GM18505 (cell line): ENCODE data around the gene YTHDC2.
A peak's percentile ranks its signal among the peaks of the same experiment; 100 is the strongest.
"Not testable (repeated sequence)": the region's sequence is repeated elsewhere in the genome, so short reads cannot be mapped to it uniquely, and the experiment has no call there.

Experiments used
- ATAC-seq: cut with Tn5 transposase; IDR thresholded peaks from one replicate; pipeline ENCODE4 v1.9.1; 2021; ENCODE audit not compliant: unreplicated experiment
- POLR2A ChIP-seq: IDR thresholded peaks from 4 replicates; pipeline ENCODE4 v1.6.1; 2011; ENCODE audit warnings: borderline replicate concordance; ENCODE audit not compliant: insufficient read depth, insufficient read length; ENCODE audit errors: extremely low read depth

YTHDC2 gene

DNA sequence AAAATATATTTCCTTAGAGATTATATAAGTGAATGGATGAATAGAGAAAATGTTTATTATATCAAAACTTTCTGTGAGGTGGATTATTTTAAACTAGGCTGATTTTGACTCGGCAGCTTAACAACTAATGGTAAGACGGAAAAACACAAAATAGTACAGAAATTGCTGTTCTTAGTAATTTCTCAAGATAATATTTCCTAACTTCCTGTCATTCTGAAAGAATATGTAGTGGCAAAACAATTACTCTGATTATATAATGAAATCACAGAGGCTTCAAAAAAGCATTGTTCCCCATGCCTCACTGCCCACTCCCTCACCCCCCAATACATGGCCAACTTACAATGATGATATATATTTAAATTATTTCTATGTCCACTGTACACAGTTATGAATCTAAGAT is 85.4 kb downstream of the YTHDC2 start:
- TF ChIP-seq POLR2A: no peak
- no peak for ATAC-seq

DNA sequence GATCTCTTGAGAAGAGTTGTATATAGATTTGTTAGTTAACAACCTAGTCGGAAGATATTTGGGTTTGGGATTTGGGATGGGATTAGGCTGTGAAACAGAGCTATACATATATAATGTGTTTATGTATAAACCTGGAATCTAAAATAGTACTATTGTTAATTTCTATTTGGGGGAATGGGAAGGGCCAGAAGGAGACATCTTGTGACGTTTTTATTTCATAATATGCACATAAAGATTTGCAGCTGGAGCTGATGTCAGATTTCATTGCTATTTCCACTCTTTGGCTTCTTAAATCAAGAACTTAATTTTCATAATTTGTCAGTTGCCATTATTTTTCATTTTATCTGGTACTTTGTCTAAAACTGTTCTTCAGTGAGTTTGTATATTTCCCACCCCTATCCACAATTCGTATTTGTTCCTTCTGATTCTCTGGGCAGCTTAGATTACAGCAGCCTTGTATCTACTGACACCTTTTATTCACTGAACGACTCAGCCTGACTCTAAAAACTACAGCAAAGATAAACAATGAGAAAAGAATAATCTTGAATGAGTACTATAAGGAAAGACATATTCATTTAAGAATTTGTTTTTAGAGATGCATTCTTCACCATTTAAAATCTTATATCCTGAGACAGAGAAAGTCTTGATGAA is 86.9 kb downstream of the YTHDC2 start:
- no peak for ATAC-seq
- TF ChIP-seq POLR2A: no peak

DNA sequence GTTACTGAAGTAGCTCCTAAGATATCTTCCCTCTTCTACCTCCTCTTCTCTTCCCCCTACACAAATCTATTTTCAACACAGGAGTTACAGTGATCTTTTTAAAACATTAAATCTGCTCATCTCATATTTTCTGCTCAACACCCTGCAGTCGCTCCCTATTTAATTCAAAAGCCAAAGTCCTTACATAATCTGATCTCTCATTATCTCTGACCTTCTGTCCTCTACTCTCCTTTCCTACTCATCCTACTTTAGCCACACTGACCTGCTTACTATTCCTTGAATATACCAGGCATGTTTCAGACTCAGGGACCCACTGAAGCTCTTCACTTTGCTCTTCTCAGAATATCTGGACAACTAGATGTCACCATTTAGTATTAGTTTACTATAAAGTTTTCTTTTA is 87.9 kb downstream of the YTHDC2 start:
- no peak for TF ChIP-seq POLR2A
- no peak for ATAC-seq

DNA sequence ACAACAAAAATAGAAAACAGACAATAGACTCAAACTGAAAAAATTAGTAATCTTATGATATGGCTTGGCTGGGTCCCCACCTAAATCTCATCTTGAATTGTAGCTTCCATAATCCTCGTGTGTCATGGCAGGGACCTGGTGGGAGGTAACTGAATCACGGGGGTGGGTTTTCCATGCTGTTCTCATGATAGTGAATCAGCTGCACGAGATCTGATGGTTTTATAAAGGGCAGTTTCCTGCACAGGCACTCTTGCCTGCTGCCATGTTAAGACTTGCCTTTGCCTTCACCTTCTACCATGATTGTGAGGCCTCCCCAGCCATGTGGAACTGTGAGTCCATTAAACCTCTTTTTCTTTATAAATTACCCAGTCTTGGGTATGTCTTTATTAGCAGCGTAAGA is 89.8 kb downstream of the YTHDC2 start:
- not testable (repeated sequence) for ATAC-seq

DNA sequence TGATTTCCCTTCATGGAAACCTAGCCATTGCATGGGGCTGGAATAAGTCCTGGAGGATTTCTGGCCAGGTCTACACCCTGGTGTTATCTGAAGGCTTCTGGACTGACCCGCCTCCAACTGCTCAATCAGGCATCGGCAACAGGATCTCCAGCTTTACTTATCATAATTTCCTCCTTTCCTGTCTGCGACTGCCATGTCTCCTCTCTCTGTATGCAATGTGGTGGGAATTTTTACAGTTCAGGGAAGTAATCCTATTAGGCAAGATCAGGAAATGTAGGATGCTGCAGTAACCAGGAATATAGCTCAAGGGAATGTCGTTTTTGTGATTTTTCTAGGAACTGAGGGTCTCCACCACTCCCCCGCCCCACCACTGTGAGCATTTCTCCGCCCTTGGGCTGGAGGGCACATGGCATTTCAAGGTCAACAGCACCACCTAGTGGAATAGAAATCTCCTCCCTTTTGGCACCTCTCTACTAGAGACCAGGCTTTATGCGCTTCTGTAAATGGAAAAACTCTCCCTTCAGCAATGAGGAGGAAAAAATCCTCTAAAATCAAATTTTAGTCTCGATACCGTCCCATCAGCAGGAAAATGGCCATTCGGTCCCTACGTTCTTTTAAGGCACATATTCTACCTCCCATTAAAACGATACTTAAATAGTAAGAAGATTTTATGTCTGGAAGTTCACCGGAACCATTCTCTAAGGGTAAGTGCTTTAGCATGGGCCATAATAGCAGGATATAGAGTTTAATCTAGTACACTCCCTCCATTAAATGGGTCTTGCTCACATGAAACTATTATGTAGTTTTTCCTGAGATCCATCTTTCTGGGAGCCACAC is 93.0 kb downstream of the YTHDC2 start:
- ATAC-seq: peak; percentile 94

DNA sequence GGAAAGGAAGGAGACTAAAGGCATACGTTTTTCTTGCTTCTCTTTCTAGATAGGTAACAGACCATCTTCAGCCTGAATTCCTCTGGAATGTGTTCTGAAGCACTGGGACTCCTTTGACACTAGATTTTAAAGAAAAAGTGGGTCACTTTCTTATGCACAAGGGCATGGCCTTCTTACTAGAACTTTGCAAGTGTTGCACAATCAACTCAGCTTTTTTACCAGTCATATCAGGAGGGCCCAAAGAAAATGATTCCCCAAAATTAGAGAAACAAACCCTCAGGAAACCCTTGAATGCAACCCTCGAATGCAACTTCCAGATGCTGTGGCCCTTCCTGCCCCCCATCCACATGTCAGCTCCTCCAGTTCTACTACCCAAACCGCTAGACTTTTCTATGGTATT is 93.9 kb downstream of the YTHDC2 start:
- TF ChIP-seq POLR2A: no peak
- ATAC-seq: no peak

More for the DNA sequence above, 93.0 kb downstream of the YTHDC2 start:
- no peak for TF ChIP-seq POLR2A

- no peak for TF ChIP-seq POLR2A
- ATAC-seq: no peak
These were observed 94.7 kb downstream of the YTHDC2 start for GRCh38 chr5:113608113-113608596.

- TF ChIP-seq POLR2A: no peak
- ATAC-seq: peak; percentile 69
These were observed 98.6 kb downstream of the YTHDC2 start for GRCh38 chr5:113612060-113612496.

- ATAC-seq: no peak
These were observed 100.7 kb downstream of the YTHDC2 start for GRCh38 chr5:113614191-113614590.

GRCh38 chr5:113615708-113616107 is 102.2 kb downstream of the YTHDC2 start:
- no peak for TF ChIP-seq POLR2A
- no peak for ATAC-seq

More at GRCh38 chr5:113614191-113614590, 100.7 kb downstream of the YTHDC2 start:
- TF ChIP-seq POLR2A: no peak

- TF ChIP-seq POLR2A: no peak
- no peak for ATAC-seq
These were observed 103.8 kb downstream of the YTHDC2 start for GRCh38 chr5:113617191-113617796.

- TF ChIP-seq POLR2A: no peak
- ATAC-seq: no peak
These were observed 119.5 kb downstream of the YTHDC2 start for GRCh38 chr5:113632996-113633395.

DNA sequence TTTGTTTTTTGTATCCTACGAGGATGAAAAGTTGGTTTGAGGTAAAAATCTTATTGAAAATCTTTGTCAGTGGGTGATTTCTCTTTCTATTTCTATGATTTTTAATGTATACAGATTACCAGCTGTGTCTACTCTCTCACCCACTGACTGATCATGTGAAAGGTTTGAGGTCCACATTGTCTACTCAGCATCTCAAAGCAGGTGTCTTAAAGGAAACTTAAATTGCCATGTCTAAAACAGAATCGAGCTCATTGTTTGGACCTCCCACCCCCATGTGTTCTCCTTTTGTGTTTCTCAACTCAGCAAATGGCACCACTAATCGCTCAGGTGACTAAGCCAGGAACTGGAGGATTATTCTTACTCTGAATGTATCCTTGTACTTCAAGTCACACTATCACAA is 121.5 kb downstream of the YTHDC2 start:
- no peak for ATAC-seq
- no peak for TF ChIP-seq POLR2A
